Measurements from ENCODE around the gene TNS4.
"Not testable (repeated sequence)": the region's sequence is repeated elsewhere in the genome, so short reads cannot be mapped to it uniquely, and the experiment has no call there.

Gene TNS4

GRCh38 chr17:40501499-40501911, at the start of gene TNS4:
Gene TNS4, minus strand, starts transcription at chr17:40501623. Its CDS starts 5,198 bp downstream, at chr17:40496425.
- FAIRE-seq, result no peak

GRCh38 chr17:40550608-40551007, 49.2 kb upstream of the TNS4 start:
- no peak for FAIRE-seq

- no peak for FAIRE-seq
Observed at GRCh38 chr17:40548982-40549685, 47.7 kb upstream of the TNS4 start.

GRCh38 chr17:40548491-40548981, 47.1 kb upstream of the TNS4 start:
- FAIRE-seq, result no peak

DNA sequence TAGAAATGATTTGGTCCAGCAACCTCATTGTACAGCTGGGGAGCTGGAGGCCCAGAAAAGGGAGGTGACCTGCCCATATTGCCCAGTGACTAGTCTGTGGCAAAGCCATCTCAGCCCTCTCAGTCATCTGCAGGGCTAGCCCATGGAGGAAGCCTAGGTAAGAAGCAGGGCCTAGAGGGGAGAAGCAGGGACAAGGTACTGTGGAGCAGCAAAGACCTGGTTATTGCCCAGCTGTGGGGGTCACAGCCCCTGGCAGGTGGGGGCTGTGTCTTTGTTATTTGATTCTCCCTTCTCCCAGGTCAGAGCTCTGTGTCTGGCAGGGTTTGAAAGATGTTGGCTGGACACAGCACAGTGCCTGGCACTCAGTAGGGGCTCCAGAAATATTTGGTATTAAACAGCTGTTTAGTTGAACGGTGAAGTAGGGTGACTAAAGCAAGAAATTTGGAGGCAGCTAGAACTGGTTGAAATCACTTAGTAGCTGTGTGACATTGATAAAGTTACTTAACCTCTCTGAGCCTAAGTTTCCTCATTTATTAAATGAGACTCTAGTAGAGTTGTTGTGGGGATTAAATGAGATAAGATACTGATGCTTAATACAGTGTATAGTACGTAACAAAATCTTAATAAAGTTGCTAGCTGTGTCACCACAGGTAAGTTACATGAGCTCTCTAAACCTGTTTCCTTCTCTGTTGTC, 46.5 kb upstream of the TNS4 start:
- FAIRE-seq, result no peak

DNA sequence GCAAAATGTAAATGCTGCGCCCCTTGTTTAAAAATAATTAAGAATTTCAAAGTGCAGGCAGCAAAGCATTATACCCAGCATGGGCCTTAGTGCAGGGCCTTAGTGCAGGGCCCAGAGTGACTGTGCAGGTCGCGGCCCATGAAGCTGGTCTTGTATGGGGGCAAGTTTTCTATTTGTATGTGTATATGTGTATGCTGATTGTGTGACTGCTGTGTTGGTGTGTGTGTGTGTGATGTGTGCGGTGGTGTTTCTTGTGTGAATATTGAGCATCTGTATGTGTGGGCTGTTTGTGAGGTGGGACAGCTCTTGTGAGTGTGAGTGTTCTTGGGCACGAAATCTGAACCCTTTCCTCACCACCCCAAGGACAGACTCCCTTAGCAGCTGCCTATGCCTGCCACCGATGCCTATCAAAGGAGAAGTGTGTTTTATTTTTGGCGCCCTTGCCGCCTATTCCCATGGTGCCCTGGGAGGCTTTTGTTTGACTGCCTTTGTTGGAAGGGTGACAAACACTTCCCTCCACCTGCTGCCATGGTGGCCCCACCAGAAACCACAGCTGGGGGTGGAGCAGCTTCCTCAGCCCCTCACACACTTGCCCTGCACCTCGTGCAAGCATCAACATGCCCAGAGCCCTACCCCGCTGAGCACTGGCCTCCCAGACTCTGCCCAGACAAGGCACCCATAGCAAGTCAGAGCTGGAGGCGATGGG, 45.8 kb upstream of the TNS4 start:
- no peak for FAIRE-seq

DNA sequence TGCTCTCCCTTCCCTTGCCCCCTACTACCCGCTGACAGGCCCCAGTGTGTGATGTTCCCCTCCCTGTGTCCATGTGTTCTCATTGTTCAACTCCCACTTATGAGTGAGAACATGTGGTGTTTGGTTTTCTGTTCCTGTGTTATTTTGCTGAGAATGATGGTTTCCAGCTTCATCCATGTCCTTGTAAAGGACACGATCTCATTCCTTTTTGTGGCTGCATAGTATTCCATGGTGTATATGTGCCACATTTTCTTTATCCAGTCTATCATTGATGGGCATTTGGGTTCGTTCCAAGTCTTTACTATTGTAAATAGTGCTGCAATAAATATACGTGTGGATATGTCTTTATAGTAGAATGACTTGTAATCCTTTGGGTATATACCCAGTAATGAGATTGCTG, 45.1 kb upstream of the TNS4 start:
- not testable (repeated sequence) for FAIRE-seq

GRCh38 chr17:40545660-40546059, 44.2 kb upstream of the TNS4 start:
- no peak for FAIRE-seq

GRCh38 chr17:40542558-40543411, 41.4 kb upstream of the TNS4 start:
- FAIRE-seq, result no peak

GRCh38 chr17:40541873-40542557, 40.6 kb upstream of the TNS4 start:
- FAIRE-seq, result no peak

DNA sequence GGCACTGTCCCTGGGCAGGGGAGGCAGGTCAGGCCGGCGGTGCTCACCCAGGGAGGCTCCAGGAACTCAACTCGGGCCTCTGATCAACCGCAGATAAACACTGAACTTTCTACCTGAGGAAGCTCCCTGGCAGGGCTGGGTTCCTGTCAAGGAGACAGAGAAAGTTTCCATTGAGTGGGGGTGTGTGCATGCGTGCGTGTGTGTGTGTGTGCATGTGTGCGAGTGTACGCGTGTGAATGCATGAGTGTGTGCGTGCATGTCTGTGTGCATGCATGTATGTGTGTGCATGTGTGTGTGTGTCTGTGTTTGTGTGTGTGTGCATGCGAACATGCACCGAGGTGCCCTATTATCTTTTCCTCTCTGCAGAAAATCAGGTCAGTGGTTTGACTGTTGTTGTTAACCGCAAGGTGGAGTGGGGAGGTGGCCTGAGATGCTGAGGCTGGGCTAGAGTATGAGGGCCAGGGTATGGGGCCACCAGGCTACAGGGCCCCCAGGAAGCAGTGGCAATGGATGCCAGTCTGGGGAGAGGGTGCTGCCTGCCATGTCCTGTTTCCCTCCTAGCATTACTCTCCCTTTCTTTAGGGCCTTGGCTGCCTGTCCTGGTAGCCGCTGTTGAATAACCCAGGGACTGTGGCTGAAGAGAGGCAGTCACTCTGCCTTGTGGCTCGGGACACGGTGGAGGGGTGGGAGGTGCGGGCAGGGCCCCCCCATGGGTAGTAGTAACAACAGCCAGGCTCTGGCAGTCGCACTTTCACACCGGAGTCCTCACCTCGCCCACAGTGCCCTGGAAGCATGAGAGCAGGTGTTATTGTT, 39.8 kb upstream of the TNS4 start:
- no peak for FAIRE-seq

DNA sequence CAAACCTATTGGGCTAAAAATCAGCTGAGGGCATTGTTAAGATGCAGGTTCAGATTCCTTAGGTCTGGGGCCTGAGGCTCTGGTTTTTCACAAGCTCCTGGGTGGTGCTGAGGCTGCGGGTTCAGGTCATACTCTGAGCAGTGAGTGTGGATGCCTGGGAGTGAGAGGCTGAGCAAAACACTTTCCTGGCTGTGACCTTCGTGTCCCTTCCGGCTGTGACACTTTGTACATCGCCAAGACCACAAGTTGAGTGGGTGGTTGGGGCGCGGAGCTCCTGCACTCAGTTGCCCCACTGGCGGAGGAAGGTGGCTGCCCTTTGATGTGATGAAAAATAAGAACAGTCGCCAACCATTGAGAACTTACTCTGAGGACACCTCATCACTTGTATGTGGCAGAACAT, 39.0 kb upstream of the TNS4 start:
- FAIRE-seq, result no peak

DNA sequence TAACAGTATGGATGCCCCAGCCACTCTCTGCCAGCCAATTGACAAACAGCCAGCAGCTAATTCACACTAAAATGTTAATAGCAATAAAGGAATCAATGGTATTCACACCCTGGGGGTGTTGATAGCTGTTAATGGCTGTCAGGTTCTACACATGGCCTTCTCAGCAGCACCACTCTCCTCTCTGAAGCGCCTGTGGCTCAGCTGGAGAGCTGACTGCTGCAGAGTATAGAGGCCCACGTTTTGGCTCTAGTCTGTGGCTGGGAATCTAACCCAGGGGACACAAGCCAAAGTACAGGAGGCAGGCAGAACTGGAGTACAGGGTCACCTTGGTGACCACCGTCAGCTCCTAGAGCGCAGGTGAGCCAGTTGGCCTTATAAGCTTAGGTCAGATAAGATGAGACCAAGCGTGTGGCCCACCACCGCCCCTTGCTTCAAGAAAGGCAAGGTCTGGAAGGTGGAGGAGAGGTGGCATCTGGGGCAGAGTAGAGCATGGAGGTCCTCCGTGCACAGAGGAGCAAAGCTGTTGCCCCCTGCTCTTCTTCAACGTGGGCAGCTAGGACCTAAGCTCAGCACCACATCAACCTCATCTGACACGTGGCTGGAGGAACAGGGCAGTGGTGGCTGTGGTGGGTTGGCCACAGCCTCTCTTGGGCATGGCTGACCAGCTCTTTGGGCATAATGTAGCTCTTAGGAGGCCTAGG, 38.4 kb upstream of the TNS4 start:
- FAIRE-seq, result no peak

DNA sequence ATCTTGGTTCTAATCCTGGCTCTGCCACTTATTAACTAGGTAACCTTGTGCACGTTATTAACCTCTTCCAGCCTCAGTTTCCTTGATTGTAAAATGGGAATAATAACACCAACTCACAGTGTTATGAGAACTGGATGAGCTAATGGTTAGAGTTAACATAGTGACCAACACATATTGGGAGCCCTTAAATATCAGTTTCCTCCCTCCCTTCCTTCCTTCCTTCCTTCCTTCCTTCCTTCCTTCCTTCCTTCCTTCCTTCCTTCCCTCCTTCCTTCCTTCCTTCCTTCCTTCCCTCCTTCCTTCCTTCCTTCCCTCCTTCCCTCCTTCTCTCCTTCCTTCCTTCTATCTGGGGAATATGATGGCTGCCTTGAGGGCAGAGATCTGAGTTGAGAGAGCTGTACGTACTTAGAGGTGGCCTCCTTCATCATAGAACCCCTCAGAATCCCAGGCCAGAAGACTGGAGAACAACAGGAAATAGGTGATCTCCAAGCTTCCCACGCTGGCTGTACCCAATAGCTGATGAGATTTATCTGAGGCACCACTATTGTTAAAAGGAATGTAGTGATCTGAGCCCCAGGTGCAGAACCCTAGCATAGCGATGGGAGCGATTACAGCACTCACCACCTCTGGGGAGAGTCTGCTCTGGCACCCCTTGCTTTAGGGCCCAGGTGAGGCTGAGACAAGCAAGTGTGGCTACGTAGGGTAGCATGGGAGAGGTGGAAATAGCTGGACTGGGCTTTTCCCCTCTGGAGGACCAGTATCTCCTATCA, 37.7 kb upstream of the TNS4 start:
- FAIRE-seq, result no peak

GRCh38 chr17:40538019-40538935, 36.9 kb upstream of the TNS4 start:
- no peak for FAIRE-seq

- no peak for FAIRE-seq
Observed at GRCh38 chr17:40536295-40537171, 35.1 kb upstream of the TNS4 start.

GRCh38 chr17:40535924-40536294, 34.5 kb upstream of the TNS4 start:
- no peak for FAIRE-seq

DNA sequence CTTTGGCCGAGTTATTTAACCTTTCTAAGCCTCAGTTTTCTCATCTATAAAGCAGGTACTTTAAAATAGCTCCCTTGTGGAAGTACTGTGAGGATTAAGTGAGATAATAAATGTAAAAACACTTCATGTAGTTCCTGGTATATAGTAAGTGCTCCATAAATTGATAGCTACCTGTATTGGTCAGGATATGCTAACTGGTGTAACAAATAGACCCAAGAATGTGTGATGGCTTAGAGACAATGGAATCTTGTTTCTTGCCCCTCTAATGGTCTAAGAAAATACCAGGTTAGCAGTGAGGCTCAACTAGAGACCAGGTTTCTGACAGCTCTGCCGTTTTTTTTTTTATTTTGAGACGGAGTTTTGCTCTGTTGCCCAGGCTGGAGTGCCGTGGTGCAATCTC, 34.0 kb upstream of the TNS4 start:
- no peak for FAIRE-seq

All from TTC549 (cell line).